HS-27A (cell line): ENCODE data around the gene SLC35F3.
"Not testable (repeated sequence)": the region's sequence is repeated elsewhere in the genome, so short reads cannot be mapped to it uniquely, and the experiment has no call there.

Experiments
- DNase-seq: peaks from one replicate; pipeline ENCODE4 v3.0.0-alpha.2; 2012; ENCODE audit warnings: low read depth, missing footprints

SLC35F3 gene

DNA sequence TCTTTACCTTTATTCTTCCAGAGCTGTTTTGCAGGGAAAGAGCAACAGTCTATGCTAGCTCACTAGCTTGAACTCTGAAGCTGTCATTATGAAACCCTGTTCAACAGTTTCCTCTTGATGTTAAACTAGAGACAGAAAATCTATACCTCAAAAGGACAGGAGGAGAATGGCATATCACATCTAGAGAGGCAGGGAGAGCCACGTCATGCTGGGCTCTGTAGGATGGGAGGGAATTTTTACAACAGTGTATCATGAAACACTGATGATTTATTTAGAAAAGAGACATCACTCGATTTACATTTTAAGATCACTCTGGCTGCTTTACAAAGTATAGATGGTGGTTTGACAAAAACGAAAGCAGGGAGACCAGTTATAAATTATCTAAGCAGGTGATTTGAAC lies 243.9 kb downstream of the SLC35F3 start:
- DNase-seq, result no peak

DNA sequence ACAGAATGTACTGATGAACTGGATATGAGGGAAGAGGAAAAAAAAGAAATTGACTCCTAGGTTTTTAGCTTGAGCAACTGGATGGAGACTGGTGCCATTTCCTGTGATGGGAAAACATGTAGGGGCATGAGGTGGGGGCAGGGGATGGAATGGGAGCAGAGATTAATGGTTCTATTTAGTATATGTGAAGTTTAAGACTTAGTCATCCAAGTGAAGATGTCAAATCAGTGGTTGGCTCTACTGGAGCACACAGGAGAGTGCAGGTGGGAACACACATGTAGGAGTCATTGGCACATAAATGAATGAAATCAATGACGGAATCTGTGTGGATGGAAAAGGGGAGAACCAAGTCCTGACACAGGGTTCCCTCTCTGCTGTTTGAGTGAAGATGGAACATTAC lies 244.3 kb downstream of the SLC35F3 start:
- no peak for DNase-seq

DNA sequence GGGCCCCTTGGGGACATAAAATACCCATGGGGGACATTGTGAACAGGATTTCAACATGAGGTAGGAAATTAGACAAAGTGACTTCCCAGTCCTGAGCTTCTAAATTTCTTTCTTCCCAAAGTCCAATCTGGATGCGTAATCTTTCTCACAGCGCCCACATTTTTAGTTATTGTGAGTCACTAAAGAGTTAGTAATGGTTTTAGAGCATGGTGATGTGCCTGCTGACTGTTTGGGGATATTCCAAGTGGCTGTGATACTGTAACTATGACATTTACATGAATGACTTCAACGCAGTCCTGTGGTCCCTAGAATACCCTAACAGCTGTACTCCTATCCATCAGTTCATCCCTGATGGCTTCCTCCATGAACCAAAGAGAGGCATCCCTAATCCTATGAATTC lies 244.7 kb downstream of the SLC35F3 start:
- DNase-seq, result no peak

DNA sequence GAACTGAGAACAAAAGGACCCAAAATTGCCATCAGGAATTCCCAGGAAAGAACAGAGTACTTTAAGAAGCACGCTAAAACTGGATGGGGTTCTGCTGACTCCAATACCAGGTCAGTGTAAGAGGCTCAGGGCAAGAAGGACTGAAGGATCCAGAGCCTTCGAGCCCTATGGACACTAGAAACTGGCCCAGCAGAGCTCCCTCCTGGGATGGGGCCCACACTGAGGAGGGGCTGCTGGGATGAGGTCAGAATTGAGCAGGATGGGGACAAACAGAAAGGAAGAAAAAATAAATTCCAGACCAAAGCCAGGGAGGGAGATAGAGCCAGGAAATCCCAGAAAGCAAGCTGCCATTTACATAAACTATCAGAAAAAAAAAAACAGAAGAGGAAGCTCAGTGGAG lies 246.4 kb downstream of the SLC35F3 start:
- DNase-seq, result no peak

DNA sequence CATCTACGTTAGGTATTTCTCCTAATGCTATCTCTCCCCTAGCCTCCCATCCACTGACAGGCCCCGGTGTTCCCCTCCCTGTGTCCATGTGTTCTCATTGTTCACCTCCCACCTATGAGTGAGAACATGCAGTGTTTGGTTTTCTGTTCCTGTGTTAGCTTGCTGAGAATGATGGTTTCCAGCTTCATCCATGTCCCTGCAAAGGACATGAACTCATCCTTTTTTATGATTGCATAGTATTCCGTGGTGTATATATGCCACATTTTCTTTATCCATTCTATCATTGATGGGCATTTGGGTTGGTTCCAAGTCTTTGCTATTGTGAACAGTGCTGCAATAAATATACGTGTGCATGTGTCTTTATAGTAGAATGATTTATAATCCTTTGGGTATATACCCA lies 247.9 kb downstream of the SLC35F3 start:
- DNase-seq, result not testable (repeated sequence)

DNA sequence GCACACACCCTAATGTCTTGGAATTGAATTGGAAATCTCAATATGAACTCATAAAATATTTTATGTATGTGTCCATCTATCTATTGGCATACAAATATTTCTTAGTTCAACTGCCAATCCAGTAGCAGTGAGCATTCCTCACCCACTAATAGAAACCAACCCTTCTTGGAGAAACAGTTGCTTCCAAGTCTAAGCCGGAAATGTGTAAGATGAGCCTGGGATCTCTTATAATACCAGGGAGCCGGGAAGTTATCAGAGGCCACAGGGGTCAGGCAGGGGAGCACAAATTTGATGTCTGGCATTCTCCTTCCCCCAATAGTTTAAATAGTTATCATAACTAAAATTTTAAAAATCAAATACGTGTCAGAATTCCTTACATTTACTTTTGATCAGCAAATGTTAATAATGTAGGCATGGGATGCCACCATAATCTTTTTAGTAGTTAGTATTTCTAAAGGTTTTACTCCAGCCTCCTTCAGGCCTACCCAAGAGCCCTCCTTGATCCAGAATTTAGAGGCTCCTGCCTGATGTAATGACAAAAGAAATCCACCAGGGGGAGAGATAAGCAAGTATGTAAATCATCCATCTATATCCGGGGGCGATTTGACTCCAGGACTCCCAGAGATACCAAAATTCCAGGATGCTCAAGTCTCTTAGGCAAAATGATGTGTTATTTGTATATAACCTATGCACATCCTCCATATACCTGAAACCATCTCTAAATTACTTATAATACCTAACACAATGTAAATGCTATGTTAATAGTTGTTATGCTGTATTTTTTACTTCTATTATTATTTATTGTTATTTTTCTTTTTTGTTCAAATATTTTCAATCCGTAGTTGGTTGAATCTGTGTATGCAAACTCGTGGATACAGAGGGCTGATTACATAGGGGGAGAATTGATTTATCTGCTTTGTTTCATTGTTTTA lies 250.1 kb downstream of the SLC35F3 start:
- no peak for DNase-seq

DNA sequence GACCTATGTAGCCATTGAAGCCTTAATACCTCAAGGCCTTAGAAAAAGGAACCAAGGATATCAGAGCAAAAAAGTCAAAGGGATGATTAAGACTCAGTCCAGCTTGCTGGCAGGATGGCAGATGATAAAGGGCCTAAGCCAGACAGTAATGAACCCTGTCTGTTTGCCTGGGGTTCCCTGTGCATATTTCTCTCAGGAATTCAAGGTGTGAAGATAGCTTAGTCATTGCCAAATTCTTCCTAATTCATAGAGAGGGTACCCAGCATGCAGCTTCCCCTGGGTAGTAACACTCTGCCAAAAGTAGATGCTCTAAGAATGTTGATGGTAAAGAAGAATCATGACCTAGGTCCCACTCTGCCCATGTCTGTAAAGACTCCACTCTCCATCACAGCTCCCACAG lies 258.2 kb downstream of the SLC35F3 start:
- no peak for DNase-seq

DNA sequence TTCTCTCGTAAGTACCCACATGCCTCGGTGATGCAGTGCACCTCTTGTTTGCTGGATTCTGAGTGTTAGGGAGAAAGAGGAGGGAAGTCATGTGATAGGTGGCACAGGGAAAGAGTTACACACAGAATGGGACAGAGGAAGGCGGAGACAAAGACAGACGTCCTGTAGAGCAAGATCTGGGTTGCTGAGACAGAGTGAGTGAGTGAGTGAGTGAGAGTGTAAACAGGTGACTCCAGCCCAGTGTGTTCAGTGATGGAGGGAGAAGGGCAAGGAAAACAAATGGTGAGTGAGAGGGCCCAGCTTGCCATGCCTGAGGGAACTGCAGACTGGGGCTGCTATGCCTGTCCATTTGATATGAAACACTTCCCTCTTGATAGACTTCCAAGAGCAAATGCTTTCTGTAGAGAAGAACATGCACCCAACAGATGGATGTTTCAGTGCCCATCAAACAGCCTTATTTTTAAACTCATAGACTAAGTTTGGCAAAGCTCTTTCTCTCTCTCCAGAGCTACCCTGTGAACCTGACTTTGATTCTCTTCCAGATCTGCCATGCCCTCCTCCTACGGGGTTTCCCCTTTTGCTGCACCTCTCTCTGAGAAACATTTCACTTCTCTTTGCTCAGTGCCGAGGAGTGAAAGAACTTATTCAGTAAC lies 258.9 kb downstream of the SLC35F3 start:
- DNase-seq, result no peak

DNA sequence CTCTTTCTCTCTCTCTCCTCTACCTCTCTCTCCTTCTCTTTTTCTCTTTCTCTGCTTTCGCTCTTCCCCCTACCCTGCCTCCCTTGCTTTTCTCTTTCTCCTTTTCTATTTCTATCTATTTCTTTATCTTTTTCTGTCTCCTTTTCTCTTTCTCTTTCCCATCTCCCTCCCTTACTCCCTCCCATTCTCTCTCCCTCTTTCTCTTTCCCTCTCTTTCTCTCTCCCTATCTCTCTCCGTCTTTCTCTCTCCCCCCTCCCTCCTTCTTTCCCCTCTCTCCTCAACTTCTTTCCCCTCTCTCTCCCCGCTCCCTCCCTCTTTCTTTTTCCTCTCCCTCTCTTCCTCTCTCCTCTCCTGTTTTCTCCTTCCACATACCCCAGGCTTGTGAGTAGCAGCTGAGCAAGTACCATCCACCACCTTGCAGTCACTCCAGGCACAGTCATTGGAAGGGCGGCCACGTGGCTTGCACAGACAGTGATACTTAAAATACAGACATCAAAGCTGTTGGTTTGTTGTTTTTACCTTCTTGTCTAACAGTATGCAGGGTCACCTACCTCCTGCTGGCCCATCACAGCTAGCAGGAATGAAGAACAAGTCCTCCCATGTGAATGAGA lies 259.7 kb downstream of the SLC35F3 start:
- no peak for DNase-seq

DNA sequence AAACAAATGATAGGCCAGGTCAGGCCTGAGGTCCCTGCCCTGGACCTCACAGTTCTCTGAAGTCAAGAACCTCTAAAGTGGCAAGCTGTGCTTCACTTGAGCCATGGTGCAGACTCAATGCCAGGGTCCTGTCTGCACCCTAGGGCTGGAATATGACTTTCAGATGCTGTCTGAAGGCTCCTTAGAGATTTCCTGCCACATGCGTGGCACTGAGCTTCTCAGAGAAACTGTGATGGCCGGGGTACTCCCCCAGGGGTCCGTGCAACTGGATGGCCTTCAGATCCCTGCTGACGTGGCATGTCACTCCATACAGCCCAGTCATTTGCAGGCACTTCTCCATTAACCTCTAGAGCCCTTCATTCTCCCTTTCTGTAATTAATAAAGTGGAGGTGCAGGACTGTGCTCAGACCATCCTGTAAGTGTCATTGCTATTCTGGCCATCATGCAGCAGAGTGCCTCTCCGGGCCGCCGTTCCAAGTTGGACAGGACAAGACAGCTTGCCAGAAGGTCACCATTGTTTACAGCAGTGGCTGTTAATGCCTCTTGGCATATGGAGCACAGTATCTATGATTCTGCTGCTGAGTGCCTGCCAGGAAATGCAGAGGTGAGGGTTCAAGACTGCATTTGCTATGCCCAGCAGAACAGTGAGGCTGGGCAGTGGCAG lies 263.7 kb downstream of the SLC35F3 start:
- no peak for DNase-seq

DNA sequence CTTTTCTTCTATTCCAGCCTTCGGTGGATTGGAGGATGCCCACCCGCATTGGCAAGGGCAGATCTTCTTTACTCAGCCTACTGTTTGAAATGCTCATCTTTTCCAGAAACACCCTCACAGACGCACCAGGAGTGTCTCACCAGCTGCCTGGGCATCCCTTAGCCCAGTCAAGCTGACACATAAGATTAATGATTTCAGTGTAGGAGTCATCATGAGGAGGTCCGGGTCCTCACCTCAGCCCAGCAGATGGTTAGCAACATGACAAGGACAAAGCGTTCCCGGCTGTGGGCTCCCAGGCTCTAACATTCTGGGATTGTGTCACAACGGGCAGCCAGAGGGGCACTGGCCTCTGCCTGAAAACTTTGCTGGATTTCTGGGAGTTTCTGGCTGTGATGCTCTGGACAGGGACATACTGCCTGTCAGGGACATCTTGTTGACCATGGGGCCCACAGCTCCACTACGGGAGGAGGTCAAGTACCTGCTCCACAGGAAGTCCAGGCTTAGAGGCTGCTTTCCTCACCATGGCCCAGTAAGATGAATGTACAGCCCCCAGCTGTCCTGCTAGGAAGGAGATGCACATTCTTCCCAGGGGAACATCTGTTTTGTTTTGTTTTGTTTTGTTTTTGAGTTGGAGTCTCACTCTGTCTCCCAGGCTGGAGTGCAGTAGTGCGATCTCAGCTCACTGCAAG lies 264.8 kb downstream of the SLC35F3 start:
- no peak for DNase-seq

DNA sequence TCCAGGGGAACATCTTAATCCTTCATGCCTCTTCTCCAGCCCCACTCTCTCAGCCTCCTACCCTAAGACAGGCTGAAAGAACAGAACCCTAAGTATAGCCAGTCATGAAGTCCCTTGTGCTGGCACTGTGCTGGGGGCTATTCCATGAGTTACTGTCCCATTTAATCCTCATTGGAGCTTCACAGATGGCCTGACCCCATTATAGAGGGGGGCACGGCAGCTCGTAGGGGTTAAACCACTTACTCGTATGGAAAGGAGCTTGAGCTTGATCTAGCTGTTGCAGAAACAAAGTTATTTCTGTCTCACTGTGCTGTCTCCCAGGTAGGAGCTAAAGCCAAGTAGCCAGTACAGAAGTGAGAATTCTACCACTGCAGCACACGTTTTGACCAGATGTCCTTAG lies 265.6 kb downstream of the SLC35F3 start:
- no peak for DNase-seq

DNA sequence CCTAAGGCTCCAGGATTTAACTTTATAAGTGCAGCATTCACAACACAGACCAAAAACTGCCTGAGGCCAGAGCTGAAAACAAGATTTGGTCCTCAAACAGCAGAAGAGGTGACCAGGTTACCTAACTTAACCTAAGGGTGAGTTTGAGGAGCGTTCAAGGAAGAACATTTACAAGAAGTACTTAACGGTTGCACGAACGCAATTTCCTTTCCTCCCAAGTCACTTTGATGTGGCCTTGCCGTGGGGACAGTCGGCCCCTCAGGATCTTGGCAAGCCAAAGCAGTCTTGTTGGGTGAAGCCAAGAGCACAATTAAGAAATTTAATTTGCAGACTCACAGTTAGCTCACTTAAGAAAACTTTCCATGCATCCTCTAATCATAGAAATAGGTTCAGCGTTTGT lies 266.1 kb downstream of the SLC35F3 start:
- DNase-seq, result no peak

DNA sequence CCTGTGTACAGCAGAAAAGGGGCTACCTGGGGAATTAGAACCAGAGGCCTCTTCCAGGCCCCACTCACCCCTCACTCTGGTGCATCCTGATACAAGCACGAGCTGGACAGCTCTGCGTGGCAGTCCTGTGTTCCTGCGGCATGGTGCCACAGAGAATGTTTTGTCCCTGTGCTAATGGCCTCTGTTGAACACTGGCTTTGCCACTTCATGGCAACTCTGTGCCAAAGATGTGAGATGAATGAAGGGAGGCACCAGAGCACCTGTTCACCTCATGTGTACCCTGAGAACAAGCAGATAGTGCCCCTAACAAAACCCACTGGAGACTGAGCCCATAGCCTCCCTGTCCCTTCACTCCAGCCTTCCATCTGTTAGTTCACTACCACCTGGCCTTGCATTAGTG lies 269.5 kb downstream of the SLC35F3 start:
- DNase-seq, result no peak

DNA sequence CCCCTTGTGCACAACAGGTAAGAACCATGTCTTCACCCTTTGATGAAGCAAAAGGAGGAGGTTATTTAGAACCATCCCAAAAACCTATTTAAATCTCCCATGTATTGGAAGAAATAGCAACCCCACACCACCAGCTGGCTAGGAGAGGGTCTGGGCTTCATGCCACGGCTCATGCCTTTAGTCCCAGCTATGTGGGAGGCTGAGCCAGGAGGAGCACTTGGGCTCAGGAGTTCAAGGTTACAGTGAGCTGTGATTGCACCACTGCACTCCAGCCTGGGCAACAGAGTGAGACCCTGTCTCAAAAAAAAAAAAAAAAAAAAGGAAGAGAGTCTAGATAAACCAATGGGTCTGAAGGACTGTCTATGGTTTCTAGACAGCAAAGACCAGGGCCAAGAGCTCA lies 270.9 kb downstream of the SLC35F3 start:
- DNase-seq, result no peak

DNA sequence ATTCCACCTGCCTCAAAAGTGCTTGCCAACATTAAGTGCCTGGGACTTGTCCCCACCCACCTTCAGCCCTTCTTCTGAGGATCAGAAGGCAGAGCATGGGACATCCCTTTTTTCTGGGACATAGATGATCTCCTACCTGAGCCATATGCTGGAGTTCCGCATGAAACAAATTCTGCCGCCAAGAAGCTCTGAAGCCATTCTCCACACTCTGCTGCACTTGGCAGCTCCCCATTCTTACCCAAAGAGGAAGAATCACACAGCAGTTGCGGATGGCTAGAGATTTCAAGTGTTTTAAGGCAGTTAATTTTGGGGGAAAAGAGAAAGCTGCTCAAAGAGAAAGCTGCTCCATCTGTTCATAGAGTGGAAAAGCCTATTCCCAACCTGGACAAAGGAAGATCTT lies 271.5 kb downstream of the SLC35F3 start:
- DNase-seq, result no peak

DNA sequence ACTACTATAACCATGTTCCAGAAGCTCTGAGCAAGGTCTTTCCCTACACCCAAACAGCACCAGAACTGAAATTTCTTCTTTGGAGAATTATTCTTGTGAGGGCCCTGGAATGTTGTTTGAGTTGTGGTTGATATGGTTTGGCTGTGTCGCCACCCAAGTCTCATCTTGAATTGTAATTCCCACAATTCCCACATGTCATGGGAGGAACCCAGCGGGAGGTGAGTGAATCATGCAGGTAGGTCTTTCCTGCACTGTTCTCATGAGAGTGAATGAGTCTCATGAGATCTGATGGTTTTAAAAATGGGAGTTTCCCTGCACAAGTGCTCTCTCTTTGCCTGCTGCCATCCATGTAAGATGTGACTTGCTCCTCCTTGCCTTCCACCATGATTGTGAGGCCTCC lies 272.4 kb downstream of the SLC35F3 start:
- DNase-seq, result not testable (repeated sequence)

DNA sequence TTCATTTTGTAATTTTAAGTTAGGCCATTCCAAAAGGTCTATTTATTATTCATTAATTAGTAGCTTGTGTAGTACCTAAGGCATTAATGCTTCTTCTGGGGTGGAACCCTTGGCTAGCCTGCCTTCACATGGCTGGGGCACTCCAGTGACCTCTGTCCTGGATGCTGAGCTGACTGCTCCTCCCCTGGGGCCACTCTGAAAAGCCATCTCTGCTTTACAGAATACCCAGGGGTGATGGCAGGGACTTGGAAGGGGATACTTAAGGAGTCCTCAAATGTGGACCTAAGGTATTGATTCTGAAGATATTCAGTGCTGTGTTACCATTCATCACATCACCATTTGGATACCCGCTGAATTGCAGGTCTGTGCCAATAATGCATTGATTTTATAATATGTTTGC lies 281.0 kb downstream of the SLC35F3 start:
- DNase-seq, result no peak

DNA sequence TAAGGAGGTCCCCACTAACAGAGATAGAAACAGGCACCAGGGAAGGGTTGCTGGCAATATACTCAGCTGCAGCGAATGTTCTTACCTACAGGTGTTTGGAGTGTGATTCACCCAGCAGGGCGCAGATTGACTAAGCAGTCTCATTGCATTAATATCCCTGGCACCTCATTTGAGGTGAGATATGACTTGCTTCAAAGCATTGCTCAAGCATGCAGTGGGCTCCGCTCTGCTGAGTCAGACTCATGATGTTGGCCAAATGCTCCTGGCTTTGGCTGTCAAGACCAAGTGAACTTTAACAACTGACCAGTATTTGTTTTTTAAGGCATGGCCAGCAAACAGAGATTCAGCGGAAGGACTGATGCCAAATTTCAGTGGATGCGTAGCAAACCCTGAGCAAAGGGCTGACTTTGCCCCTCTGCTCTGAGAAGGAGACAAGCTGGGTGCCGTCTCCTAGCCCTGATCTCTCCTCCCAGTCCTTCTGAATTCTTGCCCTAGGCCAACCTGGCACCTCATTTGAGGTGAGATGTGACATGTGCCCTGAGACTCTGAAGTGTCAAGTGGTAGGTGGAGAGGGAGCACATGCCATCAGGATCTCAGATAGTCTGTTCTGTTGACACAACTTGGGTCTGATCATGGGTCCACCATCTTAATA lies 281.7 kb downstream of the SLC35F3 start:
- DNase-seq, result peak; percentile 27

DNA sequence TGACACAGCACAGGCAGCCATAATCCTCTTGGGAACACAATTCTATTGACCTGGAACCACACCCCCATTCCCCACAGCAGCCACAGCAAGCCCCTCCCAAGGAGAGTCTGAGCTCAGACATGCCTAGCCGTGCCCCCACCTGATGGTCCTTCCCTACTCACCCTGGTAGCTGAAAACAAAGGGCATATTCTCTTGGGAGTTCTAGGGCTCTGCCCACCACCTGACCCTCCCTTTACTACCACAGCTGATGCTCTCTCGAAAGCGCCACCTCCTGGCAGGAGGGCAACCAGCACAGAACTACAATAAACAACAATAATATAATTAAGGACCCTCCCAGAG lies 283.9 kb downstream of the SLC35F3 start:
- no peak for DNase-seq

DNA sequence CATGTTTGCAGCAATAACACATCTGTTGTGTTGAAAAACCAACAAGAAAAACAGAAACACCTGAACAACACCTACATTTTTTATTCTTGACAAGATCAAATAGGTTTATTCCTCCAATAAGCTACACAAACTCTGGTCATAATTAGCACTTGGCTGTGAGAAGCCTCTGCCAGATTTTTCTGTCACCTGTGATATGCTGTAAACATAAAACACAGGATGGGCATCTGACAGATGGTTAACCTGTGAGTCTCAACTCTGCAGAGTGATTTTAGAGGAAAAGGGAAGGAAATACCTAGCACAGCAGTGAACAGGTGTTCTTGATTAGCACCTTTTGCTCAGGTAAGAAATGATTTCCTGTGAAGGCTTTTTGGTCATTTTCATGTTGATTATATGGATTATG lies 293.4 kb downstream of the SLC35F3 start:
- no peak for DNase-seq
